ENCODE results near the gene CAPN10.

Gene CAPN10

GRCh38 chr2:240642061-240642805, 55.7 kb downstream of the CAPN10 start:
- no peak for DNase-seq

GRCh38 chr2:240642806-240643092, 56.2 kb downstream of the CAPN10 start:
- no peak for DNase-seq

- DNase-seq: no peak
Observed at GRCh38 chr2:240643093-240643810, 56.7 kb downstream of the CAPN10 start.

GRCh38 chr2:240643811-240644150, 57.2 kb downstream of the CAPN10 start:
- no peak for DNase-seq

GRCh38 chr2:240644171-240644651, 57.7 kb downstream of the CAPN10 start:
- DNase-seq: no peak

- DNase-seq: no peak
Observed at GRCh38 chr2:240644859-240645301, 58.3 kb downstream of the CAPN10 start.

- DNase-seq: no peak
Observed at GRCh38 chr2:240645346-240645745, 58.8 kb downstream of the CAPN10 start.

- no peak for DNase-seq
Observed at GRCh38 chr2:240645801-240646175, 59.3 kb downstream of the CAPN10 start.

- no peak for DNase-seq
Observed at GRCh38 chr2:240646176-240646899, 59.8 kb downstream of the CAPN10 start.

- no peak for DNase-seq
Observed at GRCh38 chr2:240646900-240647502, 60.5 kb downstream of the CAPN10 start.

GRCh38 chr2:240647503-240648154, 61.1 kb downstream of the CAPN10 start:
- no peak for DNase-seq

GRCh38 chr2:240648155-240648649, 61.7 kb downstream of the CAPN10 start:
- no peak for DNase-seq
